Fibroblast of skin of right quadriceps (primary cell): ENCODE measurements around the gene ADORA2B.
"Not testable (repeated sequence)": the region's sequence is repeated elsewhere in the genome, so short reads cannot be mapped to it uniquely, and the experiment has no call there.

ENCODE experiments used
- DNase-seq: peaks from one replicate; pipeline ENCODE4 v3.0.0-alpha.2; 2013

ADORA2B gene

GRCh38 chr17:15926039-15926740, 18.7 kb upstream of the ADORA2B start:
- no peak for DNase-seq

- no peak for DNase-seq
Measured at GRCh38 chr17:15928286-15928785, 16.6 kb upstream of the ADORA2B start.

- DNase-seq: no peak
Measured at GRCh38 chr17:15929941-15930340, 15.0 kb upstream of the ADORA2B start.

- DNase-seq: no peak
Measured at GRCh38 chr17:15930426-15930825, 14.5 kb upstream of the ADORA2B start.

- no peak for DNase-seq
Measured at GRCh38 chr17:15931394-15931793, 13.5 kb upstream of the ADORA2B start.

- DNase-seq: no peak
Measured at GRCh38 chr17:15934866-15935265, 10.1 kb upstream of the ADORA2B start.

- DNase-seq: no peak
Measured at GRCh38 chr17:15935891-15936290, 9.0 kb upstream of the ADORA2B start.

GRCh38 chr17:15936481-15936880, 8.4 kb upstream of the ADORA2B start:
- not testable (repeated sequence) for DNase-seq

- no peak for DNase-seq
Measured at GRCh38 chr17:15941781-15942180, 3.1 kb upstream of the ADORA2B start.

- DNase-seq: no peak
Measured at GRCh38 chr17:15942207-15942833, 2.6 kb upstream of the ADORA2B start.

GRCh38 chr17:15943971-15944758, 765 bp upstream of the ADORA2B start:
- DNase-seq: no peak

- DNase-seq: no peak
Measured at GRCh38 chr17:15945527-15946191, 729 bp downstream of the ADORA2B start.

- no peak for DNase-seq
Measured at GRCh38 chr17:15946611-15947120, 1.7 kb downstream of the ADORA2B start.

GRCh38 chr17:15947271-15947670, 2.3 kb downstream of the ADORA2B start:
- DNase-seq: no peak

- DNase-seq: no peak
Measured at GRCh38 chr17:15947976-15948752, 3.2 kb downstream of the ADORA2B start.

- no peak for DNase-seq
Measured at GRCh38 chr17:15951368-15952047, 6.6 kb downstream of the ADORA2B start.

GRCh38 chr17:15952048-15952532, 7.2 kb downstream of the ADORA2B start:
- no peak for DNase-seq

GRCh38 chr17:15952916-15953790, 8.2 kb downstream of the ADORA2B start:
- no peak for DNase-seq

GRCh38 chr17:15954222-15954621, 9.3 kb downstream of the ADORA2B start:
- peak; percentile 86 for DNase-seq
